ENCODE measurements around the gene ASTN2. TPM values are rescaled to one million over a fixed set of nuclear protein-coding genes. Genes with fewer than 3 reads are reported as not detected.

The ASTN2 gene
- total RNA-seq, 1 donor from 2014 or later: 10.0 TPM

DNA sequence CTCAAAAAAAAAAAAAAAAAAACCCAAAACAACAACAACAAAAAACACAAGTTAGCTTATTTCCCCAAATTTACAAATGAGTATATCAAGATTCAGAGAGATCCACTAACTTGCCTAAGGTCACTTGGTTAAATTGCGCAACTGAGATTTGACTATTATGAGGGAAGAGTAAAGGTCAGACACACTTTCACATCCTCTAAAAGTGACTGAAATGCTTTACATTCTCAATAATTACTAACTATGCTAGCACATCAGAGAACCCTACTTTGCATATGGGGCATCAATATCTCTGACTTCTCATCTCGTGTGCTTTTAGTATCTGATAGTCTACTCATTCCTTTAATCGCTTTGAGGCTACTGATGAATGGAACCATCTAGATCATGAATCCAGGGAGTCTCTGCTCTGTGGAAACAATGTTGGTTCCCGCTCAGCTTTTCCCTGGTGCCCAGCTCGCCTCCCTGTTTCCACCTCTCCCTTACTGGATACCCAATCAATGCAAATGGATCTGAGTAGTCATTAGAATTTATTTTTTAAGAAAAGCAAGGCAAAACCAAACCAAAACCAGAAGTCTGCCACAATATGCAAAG lies 909.9 kb downstream of the ASTN2 start:
- no peaks in the 10 kb centered on the region for H3K4me1 Mint-ChIP-seq (ENCODE audit: unreplicated experiment)
- no peak overlapping the region for H3K27ac Mint-ChIP-seq (ENCODE audit: unreplicated experiment)
- H3K4me3 Mint-ChIP-seq (ENCODE audit: unreplicated experiment): no peak overlapping the region
- no peaks in the 10 kb centered on the region for H3K9me3 Mint-ChIP-seq (ENCODE audit: unreplicated experiment)
- H3K36me3 Mint-ChIP-seq (ENCODE audit: low read depth, unreplicated experiment): no peaks in the 10 kb centered on the region
- TF ChIP-seq, protein P1, sequence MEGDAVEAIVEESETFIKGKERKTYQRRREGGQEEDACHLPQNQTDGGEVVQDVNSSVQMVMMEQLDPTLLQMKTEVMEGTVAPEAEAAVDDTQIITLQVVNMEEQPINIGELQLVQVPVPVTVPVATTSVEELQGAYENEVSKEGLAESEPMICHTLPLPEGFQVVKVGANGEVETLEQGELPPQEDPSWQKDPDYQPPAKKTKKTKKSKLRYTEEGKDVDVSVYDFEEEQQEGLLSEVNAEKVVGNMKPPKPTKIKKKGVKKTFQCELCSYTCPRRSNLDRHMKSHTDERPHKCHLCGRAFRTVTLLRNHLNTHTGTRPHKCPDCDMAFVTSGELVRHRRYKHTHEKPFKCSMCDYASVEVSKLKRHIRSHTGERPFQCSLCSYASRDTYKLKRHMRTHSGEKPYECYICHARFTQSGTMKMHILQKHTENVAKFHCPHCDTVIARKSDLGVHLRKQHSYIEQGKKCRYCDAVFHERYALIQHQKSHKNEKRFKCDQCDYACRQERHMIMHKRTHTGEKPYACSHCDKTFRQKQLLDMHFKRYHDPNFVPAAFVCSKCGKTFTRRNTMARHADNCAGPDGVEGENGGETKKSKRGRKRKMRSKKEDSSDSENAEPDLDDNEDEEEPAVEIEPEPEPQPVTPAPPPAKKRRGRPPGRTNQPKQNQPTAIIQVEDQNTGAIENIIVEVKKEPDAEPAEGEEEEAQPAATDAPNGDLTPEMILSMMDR (IDR thresholded peaks at IDR 0.05; ENCODE audit: unreplicated experiment): no peak
- DNase-seq (ENCODE audit: low spot score): no peak
- peaks cover 3% of the 10 kb centered on the region for H3K27me3 Mint-ChIP-seq (ENCODE audit: unreplicated experiment)

DNA sequence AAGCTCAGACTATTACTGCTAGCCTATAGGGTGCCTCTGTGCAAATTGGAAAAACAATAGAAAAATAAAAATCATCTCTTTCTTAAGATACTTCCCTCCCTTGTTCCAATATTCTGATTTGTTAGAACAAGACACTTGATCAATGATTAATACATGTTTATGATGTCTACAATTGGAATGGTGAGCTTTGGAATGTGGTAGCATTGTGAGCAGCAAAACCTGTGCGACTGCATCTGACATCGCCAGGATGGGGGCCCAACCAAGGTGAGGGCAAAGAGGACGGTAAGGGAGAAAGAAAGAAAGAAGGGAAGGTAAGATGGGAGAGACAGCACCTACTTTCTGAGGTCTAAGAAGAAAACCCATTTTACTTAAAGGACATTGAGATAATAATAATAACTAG lies 910.8 kb downstream of the ASTN2 start:
- no peaks in the 10 kb centered on the region for H3K36me3 Mint-ChIP-seq (ENCODE audit: low read depth, unreplicated experiment)
- peaks cover 3% of the 10 kb centered on the region for H3K27me3 Mint-ChIP-seq (ENCODE audit: unreplicated experiment)
- H3K4me1 Mint-ChIP-seq (ENCODE audit: unreplicated experiment): no peaks in the 10 kb centered on the region
- no peak overlapping the region for H3K27ac Mint-ChIP-seq (ENCODE audit: unreplicated experiment)
- no peaks in the 10 kb centered on the region for H3K9me3 Mint-ChIP-seq (ENCODE audit: unreplicated experiment)
- DNase-seq (ENCODE audit: low spot score): no peak
- H3K4me3 Mint-ChIP-seq (ENCODE audit: unreplicated experiment): no peak overlapping the region
- TF ChIP-seq, protein P1 (IDR thresholded peaks at IDR 0.05; ENCODE audit: unreplicated experiment): no peak

DNA sequence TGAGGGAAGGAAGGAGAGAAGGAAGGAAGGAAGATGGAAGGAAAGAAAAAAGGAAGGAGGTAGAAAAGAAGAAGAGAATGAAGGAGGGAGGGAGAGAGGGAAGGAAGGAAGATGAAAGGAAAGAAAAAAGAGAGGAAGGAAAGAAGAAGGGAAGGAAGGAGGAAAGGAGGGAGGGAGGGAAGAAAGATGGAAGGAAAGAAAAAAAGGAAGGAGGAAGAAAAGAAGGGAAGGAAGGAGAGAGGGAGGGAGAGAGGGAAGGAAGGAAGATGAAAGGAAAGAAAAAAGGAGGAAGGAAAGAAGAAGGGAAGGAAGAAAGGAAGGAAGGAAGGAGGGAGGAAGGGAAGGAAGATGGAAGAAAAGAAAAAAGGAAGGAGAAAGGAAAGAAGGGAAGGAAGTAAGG lies 912.1 kb downstream of the ASTN2 start:
- Mint-ChIP-seq H3K27me3 (ENCODE audit: unreplicated experiment) (peaks cover 1% of the 10 kb centered on the region), H3K27ac (ENCODE audit: unreplicated experiment) (no peak overlapping the region), H3K4me1 (ENCODE audit: unreplicated experiment) (no peaks in the 10 kb centered on the region), H3K36me3 (ENCODE audit: low read depth, unreplicated experiment) (no peaks in the 10 kb centered on the region), H3K9me3 (ENCODE audit: unreplicated experiment) (no peaks in the 10 kb centered on the region), H3K4me3 (ENCODE audit: unreplicated experiment) (no peak overlapping the region)
- DNase-seq (ENCODE audit: low spot score): no peak
- TF ChIP-seq, protein P1 (IDR thresholded peaks at IDR 0.05; ENCODE audit: unreplicated experiment): no peak

DNA sequence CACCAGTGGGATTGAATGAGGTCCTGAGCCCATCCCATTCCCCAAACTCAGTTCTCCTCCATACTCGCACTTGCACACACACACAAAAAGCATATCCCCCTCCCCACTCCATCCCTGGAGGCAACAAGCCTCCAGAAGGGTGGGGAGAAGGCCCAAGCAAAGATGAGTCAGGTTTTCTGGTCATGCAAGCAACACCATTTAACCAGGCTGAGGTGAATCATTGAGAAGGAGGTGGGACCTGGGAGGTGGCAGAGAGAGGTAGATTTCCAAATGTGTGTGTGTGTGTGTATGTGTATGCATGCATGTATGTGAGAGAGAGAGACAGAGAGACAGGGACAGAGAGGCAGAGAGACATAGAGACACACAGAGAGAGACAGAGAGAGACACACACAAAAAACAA lies 913.0 kb downstream of the ASTN2 start:
- Mint-ChIP-seq H3K27me3 (ENCODE audit: unreplicated experiment) (peaks cover 1% of the 10 kb centered on the region), H3K27ac (ENCODE audit: unreplicated experiment) (no peak overlapping the region), H3K36me3 (ENCODE audit: low read depth, unreplicated experiment) (no peaks in the 10 kb centered on the region), H3K9me3 (ENCODE audit: unreplicated experiment) (no peaks in the 10 kb centered on the region), H3K4me3 (ENCODE audit: unreplicated experiment) (no peak overlapping the region), H3K4me1 (ENCODE audit: unreplicated experiment) (no peaks in the 10 kb centered on the region)
- TF ChIP-seq, protein P1 (IDR thresholded peaks at IDR 0.05; ENCODE audit: unreplicated experiment): no peak
- no peak for DNase-seq (ENCODE audit: low spot score)

DNA sequence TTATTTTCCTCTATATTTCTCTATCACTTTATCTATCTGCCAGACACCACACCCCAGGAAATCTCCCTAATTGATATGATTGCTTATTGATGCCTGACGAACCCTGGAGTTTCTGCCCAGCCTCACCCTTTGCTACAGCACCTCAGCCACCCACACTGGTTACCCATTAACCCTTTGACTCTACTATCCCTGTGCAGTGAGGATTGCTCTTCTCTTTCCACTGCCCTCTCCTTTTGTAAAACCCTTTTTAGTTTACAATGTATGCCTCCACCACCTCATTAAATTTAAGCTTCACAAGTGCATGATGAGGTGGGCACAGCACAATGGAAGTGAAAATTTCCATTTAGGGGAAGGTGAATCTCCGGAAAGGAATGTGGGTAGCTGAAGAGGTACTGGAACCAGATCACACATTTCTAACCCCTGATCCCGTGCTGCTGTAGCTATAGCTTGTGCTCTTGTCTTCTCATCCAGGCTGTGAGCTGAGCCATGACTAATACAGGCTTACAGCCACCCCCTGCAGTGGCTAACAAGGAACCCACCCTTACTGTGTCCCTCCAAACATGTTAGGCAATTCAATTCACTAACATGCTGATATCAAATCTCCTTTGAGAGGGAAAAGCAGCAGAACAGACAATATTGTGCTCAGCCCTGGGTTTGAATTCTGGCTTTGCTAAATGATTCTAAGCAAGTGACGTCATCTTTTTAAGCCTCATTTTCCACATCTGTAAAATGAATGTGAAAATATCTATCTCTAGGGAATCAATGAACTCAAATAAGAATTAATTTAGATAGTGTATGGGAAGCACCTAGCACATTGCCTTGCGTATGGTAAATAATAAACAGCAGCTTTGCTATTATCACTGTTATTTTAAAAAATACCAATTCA lies 914.6 kb downstream of the ASTN2 start:
- no peak for DNase-seq (ENCODE audit: low spot score)
- Mint-ChIP-seq H3K9me3 (ENCODE audit: unreplicated experiment) (no peaks in the 10 kb centered on the region), H3K4me1 (ENCODE audit: unreplicated experiment) (no peaks in the 10 kb centered on the region), H3K27me3 (ENCODE audit: unreplicated experiment) (no peaks in the 10 kb centered on the region), H3K36me3 (ENCODE audit: low read depth, unreplicated experiment) (no peaks in the 10 kb centered on the region), H3K4me3 (ENCODE audit: unreplicated experiment) (no peak overlapping the region), H3K27ac (ENCODE audit: unreplicated experiment) (no peak overlapping the region)
- TF ChIP-seq, protein P1 (IDR thresholded peaks at IDR 0.05; ENCODE audit: unreplicated experiment): no peak
